OCI-M1 (cell line): ENCODE measurements around the gene NRTN.

Experiments used
- DNase-seq: peaks from one replicate; lab custom pipeline; 2025; lab: John Stamatoyannopoulos, UW

The NRTN gene

GRCh38 chr19:5814852-5815246 is 10.0 kb downstream of the NRTN start:
- DNase-seq: no peak

GRCh38 chr19:5817218-5817617 is 12.4 kb downstream of the NRTN start:
- no peak for DNase-seq

GRCh38 chr19:5818594-5818993 is 13.7 kb downstream of the NRTN start:
- DNase-seq: no peak

- no peak for DNase-seq
Observed at GRCh38 chr19:5820785-5821184, 15.9 kb downstream of the NRTN start.

GRCh38 chr19:5821521-5822180 is 16.8 kb downstream of the NRTN start:
- DNase-seq: no peak

GRCh38 chr19:5822181-5822844 is 17.4 kb downstream of the NRTN start:
- no peak for DNase-seq

- DNase-seq: peak; percentile 10
Observed at GRCh38 chr19:5823579-5824281, 18.9 kb downstream of the NRTN start.

- DNase-seq: no peak
Observed at GRCh38 chr19:5824751-5825150, 19.9 kb downstream of the NRTN start.

GRCh38 chr19:5825178-5825577 is 20.3 kb downstream of the NRTN start:
- DNase-seq: no peak

- peak; percentile 63 for DNase-seq
Observed at GRCh38 chr19:5826531-5827341, 21.9 kb downstream of the NRTN start.

GRCh38 chr19:5827342-5827890 is 22.5 kb downstream of the NRTN start:
- no peak for DNase-seq

GRCh38 chr19:5827891-5828660 is 23.2 kb downstream of the NRTN start:
- DNase-seq: peak; percentile 94

- peak; percentile 22 for DNase-seq
Observed at GRCh38 chr19:5828661-5829566, 24.0 kb downstream of the NRTN start.

- DNase-seq: no peak
Observed at GRCh38 chr19:5829567-5830310, 24.9 kb downstream of the NRTN start.

- no peak for DNase-seq
Observed at GRCh38 chr19:5831159-5831558, 26.3 kb downstream of the NRTN start.

- no peak for DNase-seq
Observed at GRCh38 chr19:5832061-5832460, 27.2 kb downstream of the NRTN start.

GRCh38 chr19:5832527-5833216 is 27.8 kb downstream of the NRTN start:
- DNase-seq: no peak

- DNase-seq: no peak
Observed at GRCh38 chr19:5837761-5838352, 33.0 kb downstream of the NRTN start.
